GM18520 (cell line): Measurements from ENCODE around the gene SLAMF8.

Source experiments
- ATAC-seq: cut with Tn5 transposase; IDR thresholded peaks from one replicate; pipeline ENCODE4 v1.9.1; 2021; ENCODE audit not compliant: unreplicated experiment

The SLAMF8 gene

GRCh38 chr1:159845751-159846629, 19.3 kb downstream of the SLAMF8 start:
- ATAC-seq, result no peak

DNA sequence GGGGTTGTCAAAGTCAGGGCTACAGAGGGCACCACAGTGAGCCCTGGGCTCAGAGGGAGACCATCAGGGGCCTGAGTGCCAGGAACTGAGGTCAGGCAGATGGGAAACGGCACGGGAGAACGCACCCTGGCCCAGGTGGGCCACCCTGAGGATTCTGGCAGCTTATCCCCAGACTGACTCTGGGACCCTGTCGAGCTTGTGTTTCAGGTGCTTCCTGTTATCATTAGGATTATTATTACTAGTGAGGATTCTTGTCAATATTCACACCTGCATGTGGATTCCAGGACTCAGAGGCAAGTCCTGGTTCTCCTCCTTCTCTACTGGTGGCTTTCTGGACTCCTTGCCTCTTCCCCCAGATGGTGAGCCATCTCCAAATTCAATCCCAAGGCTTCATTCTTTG, 20.6 kb downstream of the SLAMF8 start:
- no peak for ATAC-seq

- no peak for ATAC-seq
Observed at GRCh38 chr1:159848326-159848725, 21.7 kb downstream of the SLAMF8 start.

- ATAC-seq, result no peak
Observed at GRCh38 chr1:159849626-159850366, 23.1 kb downstream of the SLAMF8 start.

GRCh38 chr1:159851407-159851806, 24.7 kb downstream of the SLAMF8 start:
- ATAC-seq, result no peak

DNA sequence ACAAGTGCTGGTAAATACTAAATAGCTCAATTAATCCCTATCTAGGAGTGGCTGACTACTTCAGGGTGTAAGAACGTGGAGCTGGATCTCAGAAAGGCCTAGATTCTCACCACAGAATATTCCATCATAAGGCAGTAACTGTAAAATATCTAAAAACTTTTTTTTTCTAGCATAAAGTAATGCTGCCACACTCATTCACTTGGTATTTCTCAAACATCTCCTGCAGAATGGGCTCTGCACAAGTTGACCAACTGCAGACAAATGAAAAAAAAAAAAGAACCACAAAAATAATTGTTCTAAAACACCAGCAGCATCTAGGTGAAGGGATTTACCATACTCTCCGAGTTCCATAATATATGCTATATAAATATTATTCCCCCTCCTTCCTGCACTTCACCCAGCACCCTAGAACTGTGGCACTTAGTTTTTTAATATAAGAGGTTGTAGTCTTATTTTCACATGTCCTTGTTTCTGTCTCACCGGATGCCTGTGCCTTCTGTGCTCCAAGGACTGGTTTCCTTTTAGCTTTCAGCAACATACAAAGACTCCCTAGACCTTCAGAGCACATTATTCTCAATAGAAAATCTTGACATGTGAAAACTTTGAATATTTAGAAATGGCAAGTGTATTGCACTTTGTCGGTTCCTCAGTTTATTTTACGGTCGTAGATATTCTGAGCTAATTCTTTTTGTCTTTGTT, 26.9 kb downstream of the SLAMF8 start:
- no peak for ATAC-seq

DNA sequence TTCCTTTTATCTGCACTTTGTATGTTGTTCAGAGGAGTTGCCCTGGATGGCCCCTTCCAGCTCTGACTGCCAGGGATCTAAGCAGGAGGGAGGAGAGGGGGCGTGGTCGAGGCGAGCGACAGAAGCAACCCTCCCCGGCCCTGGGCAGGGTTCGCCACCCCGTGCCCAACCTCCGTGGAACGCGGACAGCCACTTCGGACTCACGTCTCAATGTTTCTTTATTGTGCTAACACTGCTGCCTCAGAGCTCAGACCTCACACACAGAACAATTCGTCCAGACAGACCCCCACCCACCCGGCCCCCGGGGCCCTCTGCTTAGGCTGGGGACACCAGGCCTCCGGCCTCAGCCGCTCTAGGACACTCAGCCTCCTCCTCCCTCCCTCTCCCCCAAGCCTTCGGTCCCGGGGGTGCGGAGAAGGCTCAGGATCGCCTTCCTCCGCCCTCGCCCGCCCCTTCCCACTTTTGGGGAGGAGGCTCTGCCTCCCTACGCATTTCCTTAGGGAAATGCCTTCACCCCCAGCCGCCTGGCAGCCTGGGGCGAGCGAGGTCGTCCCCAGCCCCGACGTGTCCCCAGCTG, 27.5 kb downstream of the SLAMF8 start:
- no peak for ATAC-seq

DNA sequence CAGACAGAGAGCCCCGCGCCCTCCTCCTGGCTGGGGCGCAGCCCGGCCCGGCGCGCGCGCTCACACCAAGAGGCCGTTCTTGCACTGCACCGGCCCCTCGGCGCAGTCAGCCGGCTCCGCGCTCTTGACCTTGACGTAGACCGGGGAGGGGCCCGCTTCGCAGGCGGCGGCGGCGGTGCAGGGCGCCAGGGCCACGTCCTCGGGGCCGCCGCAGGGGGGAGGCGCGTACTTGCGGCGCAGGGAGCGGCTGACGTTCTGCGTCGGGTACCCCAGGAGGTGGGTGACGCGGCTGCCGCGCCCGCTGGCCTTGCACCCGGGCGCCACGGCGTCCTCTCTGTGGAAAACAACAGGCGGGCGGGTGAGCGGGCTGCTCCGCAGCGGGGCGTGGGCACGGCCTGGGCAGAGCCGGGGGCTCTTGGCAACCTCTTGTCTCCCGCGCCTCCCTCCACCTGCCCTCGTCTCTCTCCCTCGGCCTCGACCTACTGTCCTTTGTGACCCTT, 28.1 kb downstream of the SLAMF8 start:
- peak; percentile 63 for ATAC-seq

- no peak for ATAC-seq
Observed at GRCh38 chr1:159855709-159856108, 29.0 kb downstream of the SLAMF8 start.

DNA sequence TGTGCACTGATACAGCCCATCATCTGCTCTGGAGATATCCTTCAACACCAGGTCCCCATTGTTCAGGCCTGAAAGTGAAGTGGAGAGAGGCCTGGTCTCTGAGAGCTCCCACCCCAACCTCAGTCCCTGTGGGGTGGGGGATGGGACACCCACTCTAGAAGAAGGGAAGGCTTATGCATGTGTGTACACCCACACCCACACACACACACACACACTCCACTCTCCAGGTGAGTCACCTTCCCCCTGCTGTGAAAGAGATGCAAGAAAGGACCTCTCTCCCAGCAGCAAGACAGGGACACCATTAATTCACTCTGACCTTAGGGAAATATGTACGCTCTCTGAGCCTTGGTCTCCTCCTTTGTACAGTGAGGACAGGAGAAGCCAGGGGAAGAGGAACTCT, 29.9 kb downstream of the SLAMF8 start:
- ATAC-seq, result no peak

- ATAC-seq, result no peak
Observed at GRCh38 chr1:159857889-159858288, 31.2 kb downstream of the SLAMF8 start.

DNA sequence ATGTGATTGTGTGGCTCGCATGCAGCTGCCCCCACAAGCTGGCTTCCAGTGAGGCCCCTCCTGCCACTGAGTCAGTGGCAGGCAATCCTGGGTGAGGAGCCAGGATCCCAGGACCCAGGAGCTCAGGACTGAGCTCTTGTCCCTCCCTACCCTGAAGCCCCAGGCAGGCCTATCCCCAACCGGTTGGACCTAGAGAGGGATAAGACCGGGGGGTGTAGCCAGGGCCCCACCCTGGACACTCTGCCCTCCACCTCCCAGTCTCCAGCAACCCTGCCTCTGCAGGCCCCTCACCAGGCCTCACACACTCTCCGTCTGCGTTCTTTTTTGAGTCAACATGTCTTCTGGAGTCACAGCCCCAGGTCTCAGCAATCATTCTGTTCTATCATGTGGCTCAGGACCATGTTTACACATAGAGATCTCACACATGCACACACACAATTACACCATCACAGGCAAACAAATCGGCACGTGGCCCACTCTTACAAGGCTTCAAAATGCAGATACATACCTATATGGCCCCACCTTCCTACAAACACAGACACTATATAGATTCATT, 33.2 kb downstream of the SLAMF8 start:
- no peak for ATAC-seq

DNA sequence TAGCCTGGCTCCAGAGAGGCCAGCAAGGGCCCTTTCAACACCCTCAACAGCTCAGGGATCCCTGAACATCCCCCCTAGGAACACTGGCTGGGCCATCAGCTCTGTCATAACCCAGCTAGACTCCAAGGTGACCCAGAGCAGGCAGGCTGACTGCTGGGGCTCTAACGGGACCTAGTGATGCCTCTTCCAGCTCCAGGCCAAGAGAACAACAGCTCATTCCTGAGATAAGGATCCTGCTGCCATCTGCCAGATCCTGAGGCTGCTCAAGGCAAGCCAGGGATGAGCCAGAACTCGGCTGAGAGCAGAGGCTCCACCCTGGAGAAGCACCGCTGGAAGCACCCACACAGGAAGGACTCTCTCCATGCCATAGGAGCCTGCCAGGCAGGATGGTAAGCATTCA, 33.8 kb downstream of the SLAMF8 start:
- ATAC-seq, result no peak

- ATAC-seq, result no peak
Observed at GRCh38 chr1:159861218-159861617, 34.5 kb downstream of the SLAMF8 start.

DNA sequence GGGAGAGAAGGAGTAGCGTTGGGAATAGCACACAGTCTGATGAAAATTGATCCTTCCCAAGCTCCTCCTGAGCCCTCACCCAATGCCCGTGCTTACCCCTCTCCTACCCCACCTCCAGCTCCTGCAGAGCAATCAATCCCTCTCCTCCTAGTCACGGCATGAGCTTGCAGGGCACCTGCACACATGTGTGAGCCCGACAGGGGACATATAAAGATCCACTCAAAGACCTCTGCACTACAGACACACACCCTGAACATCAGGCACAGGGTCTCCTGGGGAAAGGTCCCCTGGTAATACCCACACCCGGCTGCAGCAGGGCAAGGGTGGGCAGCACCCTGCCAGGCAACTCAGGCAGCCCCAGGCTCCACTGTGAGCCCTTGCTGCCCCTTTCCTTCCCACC, 35.4 kb downstream of the SLAMF8 start:
- ATAC-seq, result no peak

- ATAC-seq, result no peak
Observed at GRCh38 chr1:159862557-159862956, 35.9 kb downstream of the SLAMF8 start, which contains the start of gene VSIG8. Gene VSIG8 (minus strand): TSS chr1:159862657. CDS start chr1:159862521, 136 bp downstream.

DNA sequence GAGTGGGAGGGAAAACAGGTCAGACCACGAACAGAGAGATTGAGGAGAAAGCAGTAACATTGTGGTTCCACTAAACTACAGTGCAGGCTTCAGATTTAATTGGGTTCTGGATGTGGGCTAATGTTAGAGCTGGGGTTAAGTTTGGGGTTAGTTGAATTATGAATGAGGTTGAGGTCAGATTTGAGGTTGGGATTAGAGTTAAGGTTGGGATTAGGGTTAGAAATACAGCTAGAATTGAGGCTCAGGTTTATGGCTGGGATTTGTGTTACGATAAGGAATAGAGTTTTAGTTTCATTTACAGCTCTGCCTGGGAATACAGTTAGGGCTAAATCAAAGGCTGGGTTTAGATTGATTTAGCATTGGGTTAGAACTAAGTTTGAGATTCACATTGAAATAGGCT, 37.6 kb downstream of the SLAMF8 start:
- no peak for ATAC-seq

GRCh38 chr1:159866066-159866465, 39.4 kb downstream of the SLAMF8 start:
- ATAC-seq, result no peak

GRCh38 chr1:159866905-159867663, 40.4 kb downstream of the SLAMF8 start:
- no peak for ATAC-seq

DNA sequence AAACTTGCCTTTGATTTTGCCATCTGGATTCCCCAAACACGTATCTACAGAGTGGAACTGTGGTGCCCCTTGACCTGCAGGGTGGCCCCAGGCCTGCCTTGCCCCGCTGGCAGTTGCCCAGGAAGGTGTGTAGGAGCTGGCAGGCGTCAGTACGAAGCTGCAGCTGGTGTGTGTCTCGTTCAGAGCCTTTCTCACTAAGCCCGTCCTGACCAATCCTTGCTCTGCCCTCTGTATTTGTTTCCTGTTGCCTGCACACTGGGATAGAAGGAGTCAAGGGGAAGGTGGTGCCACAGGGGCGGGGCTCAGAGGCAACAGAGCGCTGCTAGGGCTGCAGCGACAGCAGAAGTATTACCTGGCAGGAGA, 41.0 kb downstream of the SLAMF8 start:
- ATAC-seq, result no peak
